SH-SY5Y (cell line): ENCODE results near the gene SH3GL3.

Experiments
- GATA2 ChIP-seq: IDR thresholded peaks from 2 replicates; pipeline ENCODE4 v1.6.1; 2011; ENCODE audit warnings: mild to moderate bottlenecking, low read depth, low read length
- GATA3 ChIP-seq: IDR thresholded peaks from 2 replicates; pipeline ENCODE4 v1.6.1; 2011; ENCODE audit warnings: low read depth, mild to moderate bottlenecking, low read length, moderate library complexity

- no peak for TF ChIP-seq GATA2
- no peak for TF ChIP-seq GATA3
These were observed 108.2 kb downstream of the SH3GL3 start for GRCh38 chr15:83555383-83555782.
